WTC11 (cell line): Measurements from ENCODE around the gene EXOSC7. TPM values are rescaled to one million over a fixed set of nuclear protein-coding genes. Genes with fewer than 3 reads are reported as not detected.

Experiments
- ATAC-seq: fragments of 200-7000 bp; cut with Tn5 transposase; 2 replicates; pipeline ENCODE4 v1.10.0; 2021; ENCODE audit warnings: mild to moderate bottlenecking, moderate library complexity
- CTCF ChIA-PET: fragments of 300-600 bp; sonication (Branson Sonifier 250); formaldehyde crosslinking; loops from one replicate; lab custom pipeline; 2021; ENCODE audit warnings: antibody characterized with exemption; lab: Charles Lee
- POLR2A ChIA-PET: fragments of 350-600 bp; sonication (Branson Sonifier 250); formaldehyde crosslinking; loops from one replicate; lab custom pipeline; 2021; ENCODE audit warnings: antibody characterized with exemption; lab: Charles Lee
- DNase-seq: peaks from one replicate; pipeline ENCODE4 v3.0.0; 2021; ENCODE audit warnings: low spot score
- H3K27ac Mint-ChIP-seq: 2 replicates; pipeline ENCODE4 v1.8.0; 2021; ENCODE audit warnings: mixed read lengths
- H3K27me3 Mint-ChIP-seq: 2 replicates; pipeline ENCODE4 v1.8.0; 2021; ENCODE audit warnings: low read depth, mild to moderate bottlenecking, moderate library complexity, mixed read lengths
- H3K36me3 Mint-ChIP-seq: 2 replicates; pipeline ENCODE4 v1.8.0; 2021; ENCODE audit warnings: mixed read lengths
- H3K4me1 Mint-ChIP-seq: 2 replicates; pipeline ENCODE4 v1.8.0; 2022; ENCODE audit warnings: mixed read lengths
- H3K4me3 Mint-ChIP-seq: 2 replicates; pipeline ENCODE4 v1.8.0; 2021; ENCODE audit warnings: mild to moderate bottlenecking, moderate library complexity, mixed read lengths
- H3K9me3 Mint-ChIP-seq: 2 replicates; pipeline ENCODE4 v1.8.0; 2021; ENCODE audit warnings: mixed read lengths
- FOXK1 ChIP-seq: sonication (generic); formaldehyde crosslinking; IDR thresholded peaks from 2 replicates; pipeline ENCODE4 v1.8.0; 2022; ENCODE audit warnings: mild to moderate bottlenecking, moderate library complexity, missing genetic modification reagents
- HMGA2 ChIP-seq: fragments of 250-450 bp; sonication (Bioruptor Pico); IDR thresholded peaks from 2 replicates; pipeline ENCODE4 v1.4.0; 2021; ENCODE audit warnings: mild to moderate bottlenecking, moderate library complexity
- MYBL2 ChIP-seq: sonication (generic); formaldehyde crosslinking; IDR thresholded peaks from 2 replicates; pipeline ENCODE4 v1.8.1; 2023; ENCODE audit warnings: mild to moderate bottlenecking, moderate library complexity, missing genetic modification reagents
- NFYB ChIP-seq: sonication (generic); formaldehyde crosslinking; conservative IDR thresholded peaks from 2 replicates; pipeline ENCODE4 v1.8.0; 2022; ENCODE audit warnings: low read depth, missing genetic modification reagents
- NR1H2 ChIP-seq: sonication (generic); formaldehyde crosslinking; IDR thresholded peaks from 2 replicates; pipeline ENCODE4 v1.9.0; 2021; ENCODE audit warnings: mild to moderate bottlenecking, moderate library complexity, missing genetic modification reagents
- ZNF263 ChIP-seq: sonication (generic); formaldehyde crosslinking; IDR thresholded peaks from 2 replicates; pipeline ENCODE4 v1.8.1; 2022; ENCODE audit warnings: low read depth, mild to moderate bottlenecking, moderate library complexity, missing genetic modification reagents
- ZNF416 ChIP-seq: fragments of 250-450 bp; sonication (Bioruptor Pico); IDR thresholded peaks from 2 replicates; pipeline ENCODE4 v1.9.0; 2021; ENCODE audit warnings: mild to moderate bottlenecking, inconsistent platforms
- total RNA-seq: library from RNA; stranded (reverse); gene quantifications from 3 replicates; pipeline ENCODE4 v1.2.3, GENCODE V29; 2021
- TF ChIP-seq, protein P1 (sequence below): sonication (generic); formaldehyde crosslinking; IDR thresholded peaks from 2 replicates; pipeline ENCODE4 v1.8.1; 2022; ENCODE audit warnings: mild to moderate bottlenecking, missing genetic modification reagents, moderate library complexity, borderline replicate concordance
- TF ChIP-seq, protein P2 (sequence below): fragments of 250-450 bp; sonication (Bioruptor Pico); IDR thresholded peaks from 2 replicates; pipeline ENCODE4 v2.1.2; 2022; ENCODE audit warnings: mild to moderate bottlenecking, moderate library complexity
- TF ChIP-seq, protein P3 (sequence below): sonication (generic); formaldehyde crosslinking; IDR thresholded peaks from 2 replicates; pipeline ENCODE4 v1.8.1; 2023; ENCODE audit warnings: mild to moderate bottlenecking, missing genetic modification reagents, moderate library complexity
- TF ChIP-seq, protein P4 (sequence below): sonication (generic); formaldehyde crosslinking; IDR thresholded peaks from 2 replicates; pipeline ENCODE4 v1.8.1; 2023; ENCODE audit warnings: mild to moderate bottlenecking, missing genetic modification reagents
- TF ChIP-seq, protein P5 (sequence below): sonication (generic); formaldehyde crosslinking; IDR thresholded peaks from 2 replicates; pipeline ENCODE4 v1.8.1; 2023; ENCODE audit warnings: mild to moderate bottlenecking, missing genetic modification reagents, borderline replicate concordance
- TF ChIP-seq, protein P6 (sequence below): sonication (generic); formaldehyde crosslinking; IDR thresholded peaks from 2 replicates; pipeline ENCODE4 v1.8.0; 2022; ENCODE audit warnings: mild to moderate bottlenecking, missing genetic modification reagents
- TF ChIP-seq, protein P7 (sequence below): fragments of 250-450 bp; sonication (Bioruptor Pico); IDR thresholded peaks from 2 replicates; pipeline ENCODE4 v1.8.0; 2021; ENCODE audit warnings: mild to moderate bottlenecking
- TF ChIP-seq, protein P8 (sequence below): fragments of 250-450 bp; sonication (Bioruptor Pico); conservative IDR thresholded peaks from 2 replicates; pipeline ENCODE4 v1.9.0; 2021; ENCODE audit warnings: mild to moderate bottlenecking

The EXOSC7 gene
- total RNA-seq, 1 experiment from 2014 or later = 85.7 TPM

DNA sequence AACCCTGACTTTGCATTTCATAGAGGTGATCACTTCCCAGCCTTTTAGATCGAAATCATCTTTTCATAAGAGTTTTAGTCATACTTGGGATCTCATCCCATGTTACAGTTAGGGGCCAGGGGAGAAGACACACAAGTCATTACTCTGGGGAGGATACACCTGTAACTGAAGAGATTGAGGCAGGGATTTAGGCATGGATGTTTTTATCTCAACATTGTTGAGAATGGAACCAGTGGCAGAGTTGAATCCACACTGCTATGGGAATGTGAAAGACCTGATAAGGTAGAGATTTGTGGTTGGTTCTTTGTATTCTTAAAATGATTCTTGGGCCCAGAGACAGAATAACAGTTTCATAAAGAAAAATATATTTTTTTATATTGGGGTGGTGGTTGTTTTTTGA, 33.8 kb downstream of the EXOSC7 start:
- no peaks in the 10 kb centered on the region for H3K4me1 Mint-ChIP-seq
- 0 out of 2 replicates have a peak overlapping the region, but pooled peaks have one; percentile 45 for H3K27ac Mint-ChIP-seq
- H3K4me3 Mint-ChIP-seq = no peak overlapping the region
- no peak for ATAC-seq
- DNase-seq = no peak
- H3K36me3 Mint-ChIP-seq = peaks cover 65% of the 10 kb centered on the region
- ChIA-PET CTCF (no interaction called here), POLR2A (no interaction called here)
- H3K9me3 Mint-ChIP-seq = peaks cover 8% of the 10 kb centered on the region
- no peaks in the 10 kb centered on the region for H3K27me3 Mint-ChIP-seq
- TF ChIP-seq, protein P1, sequence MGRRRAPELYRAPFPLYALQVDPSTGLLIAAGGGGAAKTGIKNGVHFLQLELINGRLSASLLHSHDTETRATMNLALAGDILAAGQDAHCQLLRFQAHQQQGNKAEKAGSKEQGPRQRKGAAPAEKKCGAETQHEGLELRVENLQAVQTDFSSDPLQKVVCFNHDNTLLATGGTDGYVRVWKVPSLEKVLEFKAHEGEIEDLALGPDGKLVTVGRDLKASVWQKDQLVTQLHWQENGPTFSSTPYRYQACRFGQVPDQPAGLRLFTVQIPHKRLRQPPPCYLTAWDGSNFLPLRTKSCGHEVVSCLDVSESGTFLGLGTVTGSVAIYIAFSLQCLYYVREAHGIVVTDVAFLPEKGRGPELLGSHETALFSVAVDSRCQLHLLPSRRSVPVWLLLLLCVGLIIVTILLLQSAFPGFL = no peak
- TF ChIP-seq FOXK1 (no peak), ZNF416 (CRISPR knock-in tag) (no peak), MYBL2 (no peak), NR1H2 (CRISPR knock-in tag) (no peak), ZNF263 (CRISPR knock-in tag) (no peak), HMGA2 (CRISPR knock-in tag) (no peak), NFYB (CRISPR knock-in tag) (no peak)
- TF ChIP-seq, protein P2, sequence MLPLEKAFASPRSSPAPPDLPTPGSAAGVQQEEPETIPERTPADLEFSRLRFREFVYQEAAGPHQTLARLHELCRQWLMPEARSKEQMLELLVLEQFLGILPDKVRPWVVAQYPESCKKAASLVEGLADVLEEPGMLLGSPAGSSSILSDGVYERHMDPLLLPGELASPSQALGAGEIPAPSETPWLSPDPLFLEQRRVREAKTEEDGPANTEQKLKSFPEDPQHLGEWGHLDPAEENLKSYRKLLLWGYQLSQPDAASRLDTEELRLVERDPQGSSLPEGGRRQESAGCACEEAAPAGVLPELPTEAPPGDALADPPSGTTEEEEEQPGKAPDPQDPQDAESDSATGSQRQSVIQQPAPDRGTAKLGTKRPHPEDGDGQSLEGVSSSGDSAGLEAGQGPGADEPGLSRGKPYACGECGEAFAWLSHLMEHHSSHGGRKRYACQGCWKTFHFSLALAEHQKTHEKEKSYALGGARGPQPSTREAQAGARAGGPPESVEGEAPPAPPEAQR (CRISPR knock-in tag) = no peak
- TF ChIP-seq, protein P3, sequence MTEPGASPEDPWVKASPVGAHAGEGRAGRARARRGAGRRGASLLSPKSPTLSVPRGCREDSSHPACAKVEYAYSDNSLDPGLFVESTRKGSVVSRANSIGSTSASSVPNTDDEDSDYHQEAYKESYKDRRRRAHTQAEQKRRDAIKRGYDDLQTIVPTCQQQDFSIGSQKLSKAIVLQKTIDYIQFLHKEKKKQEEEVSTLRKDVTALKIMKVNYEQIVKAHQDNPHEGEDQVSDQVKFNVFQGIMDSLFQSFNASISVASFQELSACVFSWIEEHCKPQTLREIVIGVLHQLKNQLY (CRISPR knock-in tag) = no peak
- TF ChIP-seq, protein P4, sequence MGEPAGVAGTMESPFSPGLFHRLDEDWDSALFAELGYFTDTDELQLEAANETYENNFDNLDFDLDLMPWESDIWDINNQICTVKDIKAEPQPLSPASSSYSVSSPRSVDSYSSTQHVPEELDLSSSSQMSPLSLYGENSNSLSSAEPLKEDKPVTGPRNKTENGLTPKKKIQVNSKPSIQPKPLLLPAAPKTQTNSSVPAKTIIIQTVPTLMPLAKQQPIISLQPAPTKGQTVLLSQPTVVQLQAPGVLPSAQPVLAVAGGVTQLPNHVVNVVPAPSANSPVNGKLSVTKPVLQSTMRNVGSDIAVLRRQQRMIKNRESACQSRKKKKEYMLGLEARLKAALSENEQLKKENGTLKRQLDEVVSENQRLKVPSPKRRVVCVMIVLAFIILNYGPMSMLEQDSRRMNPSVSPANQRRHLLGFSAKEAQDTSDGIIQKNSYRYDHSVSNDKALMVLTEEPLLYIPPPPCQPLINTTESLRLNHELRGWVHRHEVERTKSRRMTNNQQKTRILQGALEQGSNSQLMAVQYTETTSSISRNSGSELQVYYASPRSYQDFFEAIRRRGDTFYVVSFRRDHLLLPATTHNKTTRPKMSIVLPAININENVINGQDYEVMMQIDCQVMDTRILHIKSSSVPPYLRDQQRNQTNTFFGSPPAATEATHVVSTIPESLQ (CRISPR knock-in tag) = no peak
- TF ChIP-seq, protein P5, sequence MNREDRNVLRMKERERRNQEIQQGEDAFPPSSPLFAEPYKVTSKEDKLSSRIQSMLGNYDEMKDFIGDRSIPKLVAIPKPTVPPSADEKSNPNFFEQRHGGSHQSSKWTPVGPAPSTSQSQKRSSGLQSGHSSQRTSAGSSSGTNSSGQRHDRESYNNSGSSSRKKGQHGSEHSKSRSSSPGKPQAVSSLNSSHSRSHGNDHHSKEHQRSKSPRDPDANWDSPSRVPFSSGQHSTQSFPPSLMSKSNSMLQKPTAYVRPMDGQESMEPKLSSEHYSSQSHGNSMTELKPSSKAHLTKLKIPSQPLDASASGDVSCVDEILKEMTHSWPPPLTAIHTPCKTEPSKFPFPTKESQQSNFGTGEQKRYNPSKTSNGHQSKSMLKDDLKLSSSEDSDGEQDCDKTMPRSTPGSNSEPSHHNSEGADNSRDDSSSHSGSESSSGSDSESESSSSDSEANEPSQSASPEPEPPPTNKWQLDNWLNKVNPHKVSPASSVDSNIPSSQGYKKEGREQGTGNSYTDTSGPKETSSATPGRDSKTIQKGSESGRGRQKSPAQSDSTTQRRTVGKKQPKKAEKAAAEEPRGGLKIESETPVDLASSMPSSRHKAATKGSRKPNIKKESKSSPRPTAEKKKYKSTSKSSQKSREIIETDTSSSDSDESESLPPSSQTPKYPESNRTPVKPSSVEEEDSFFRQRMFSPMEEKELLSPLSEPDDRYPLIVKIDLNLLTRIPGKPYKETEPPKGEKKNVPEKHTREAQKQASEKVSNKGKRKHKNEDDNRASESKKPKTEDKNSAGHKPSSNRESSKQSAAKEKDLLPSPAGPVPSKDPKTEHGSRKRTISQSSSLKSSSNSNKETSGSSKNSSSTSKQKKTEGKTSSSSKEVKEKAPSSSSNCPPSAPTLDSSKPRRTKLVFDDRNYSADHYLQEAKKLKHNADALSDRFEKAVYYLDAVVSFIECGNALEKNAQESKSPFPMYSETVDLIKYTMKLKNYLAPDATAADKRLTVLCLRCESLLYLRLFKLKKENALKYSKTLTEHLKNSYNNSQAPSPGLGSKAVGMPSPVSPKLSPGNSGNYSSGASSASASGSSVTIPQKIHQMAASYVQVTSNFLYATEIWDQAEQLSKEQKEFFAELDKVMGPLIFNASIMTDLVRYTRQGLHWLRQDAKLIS (CRISPR knock-in tag) = no peak
- TF ChIP-seq, protein P6, sequence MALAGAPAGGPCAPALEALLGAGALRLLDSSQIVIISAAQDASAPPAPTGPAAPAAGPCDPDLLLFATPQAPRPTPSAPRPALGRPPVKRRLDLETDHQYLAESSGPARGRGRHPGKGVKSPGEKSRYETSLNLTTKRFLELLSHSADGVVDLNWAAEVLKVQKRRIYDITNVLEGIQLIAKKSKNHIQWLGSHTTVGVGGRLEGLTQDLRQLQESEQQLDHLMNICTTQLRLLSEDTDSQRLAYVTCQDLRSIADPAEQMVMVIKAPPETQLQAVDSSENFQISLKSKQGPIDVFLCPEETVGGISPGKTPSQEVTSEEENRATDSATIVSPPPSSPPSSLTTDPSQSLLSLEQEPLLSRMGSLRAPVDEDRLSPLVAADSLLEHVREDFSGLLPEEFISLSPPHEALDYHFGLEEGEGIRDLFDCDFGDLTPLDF (CRISPR knock-in tag) = no peak
- TF ChIP-seq, protein P7, sequence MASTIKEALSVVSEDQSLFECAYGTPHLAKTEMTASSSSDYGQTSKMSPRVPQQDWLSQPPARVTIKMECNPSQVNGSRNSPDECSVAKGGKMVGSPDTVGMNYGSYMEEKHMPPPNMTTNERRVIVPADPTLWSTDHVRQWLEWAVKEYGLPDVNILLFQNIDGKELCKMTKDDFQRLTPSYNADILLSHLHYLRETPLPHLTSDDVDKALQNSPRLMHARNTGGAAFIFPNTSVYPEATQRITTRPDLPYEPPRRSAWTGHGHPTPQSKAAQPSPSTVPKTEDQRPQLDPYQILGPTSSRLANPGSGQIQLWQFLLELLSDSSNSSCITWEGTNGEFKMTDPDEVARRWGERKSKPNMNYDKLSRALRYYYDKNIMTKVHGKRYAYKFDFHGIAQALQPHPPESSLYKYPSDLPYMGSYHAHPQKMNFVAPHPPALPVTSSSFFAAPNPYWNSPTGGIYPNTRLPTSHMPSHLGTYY = no peak
- TF ChIP-seq, protein P8, sequence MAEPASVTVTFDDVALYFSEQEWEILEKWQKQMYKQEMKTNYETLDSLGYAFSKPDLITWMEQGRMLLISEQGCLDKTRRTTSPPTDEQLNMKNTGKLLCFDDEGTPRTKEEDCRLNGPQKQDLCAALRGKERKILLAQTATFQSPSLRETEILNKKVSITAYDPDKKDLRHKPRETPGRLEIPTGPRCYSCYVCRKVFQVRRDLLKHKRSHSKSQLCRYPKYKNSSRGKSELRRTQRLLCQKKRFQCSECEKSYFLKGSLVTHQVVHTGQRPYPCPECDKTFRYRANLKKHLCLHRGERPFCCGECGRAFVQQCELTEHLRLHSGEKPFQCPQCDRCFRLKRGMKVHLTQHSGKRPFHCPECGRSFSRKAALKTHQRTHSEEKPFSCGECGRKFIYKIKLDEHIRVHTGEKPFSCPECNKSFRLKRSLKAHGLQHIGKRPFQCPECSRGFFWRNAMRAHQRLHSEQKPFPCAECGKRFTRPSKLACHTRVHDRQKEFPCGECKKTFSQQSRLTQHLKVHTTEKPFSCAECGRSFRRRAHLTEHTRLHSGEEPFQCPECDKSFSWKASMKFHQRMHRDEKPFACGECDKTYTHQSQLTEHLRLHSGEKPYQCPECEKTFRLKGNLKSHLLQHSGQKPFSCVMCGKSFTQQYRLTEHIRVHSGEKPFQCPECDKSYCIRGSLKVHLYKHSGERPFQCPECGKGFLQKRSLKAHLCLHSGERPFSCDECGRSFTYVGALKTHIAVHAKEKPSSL (CRISPR knock-in tag) = no peak
